Smooth muscle cell of the brain vasculature (primary cell): ENCODE data around the gene ALDH3A1.

Experiments
- DNase-seq: peaks from one replicate; pipeline ENCODE4 v3.0.0-alpha.2; 2012; ENCODE audit warnings: low read depth, low spot score

Gene ALDH3A1

DNA sequence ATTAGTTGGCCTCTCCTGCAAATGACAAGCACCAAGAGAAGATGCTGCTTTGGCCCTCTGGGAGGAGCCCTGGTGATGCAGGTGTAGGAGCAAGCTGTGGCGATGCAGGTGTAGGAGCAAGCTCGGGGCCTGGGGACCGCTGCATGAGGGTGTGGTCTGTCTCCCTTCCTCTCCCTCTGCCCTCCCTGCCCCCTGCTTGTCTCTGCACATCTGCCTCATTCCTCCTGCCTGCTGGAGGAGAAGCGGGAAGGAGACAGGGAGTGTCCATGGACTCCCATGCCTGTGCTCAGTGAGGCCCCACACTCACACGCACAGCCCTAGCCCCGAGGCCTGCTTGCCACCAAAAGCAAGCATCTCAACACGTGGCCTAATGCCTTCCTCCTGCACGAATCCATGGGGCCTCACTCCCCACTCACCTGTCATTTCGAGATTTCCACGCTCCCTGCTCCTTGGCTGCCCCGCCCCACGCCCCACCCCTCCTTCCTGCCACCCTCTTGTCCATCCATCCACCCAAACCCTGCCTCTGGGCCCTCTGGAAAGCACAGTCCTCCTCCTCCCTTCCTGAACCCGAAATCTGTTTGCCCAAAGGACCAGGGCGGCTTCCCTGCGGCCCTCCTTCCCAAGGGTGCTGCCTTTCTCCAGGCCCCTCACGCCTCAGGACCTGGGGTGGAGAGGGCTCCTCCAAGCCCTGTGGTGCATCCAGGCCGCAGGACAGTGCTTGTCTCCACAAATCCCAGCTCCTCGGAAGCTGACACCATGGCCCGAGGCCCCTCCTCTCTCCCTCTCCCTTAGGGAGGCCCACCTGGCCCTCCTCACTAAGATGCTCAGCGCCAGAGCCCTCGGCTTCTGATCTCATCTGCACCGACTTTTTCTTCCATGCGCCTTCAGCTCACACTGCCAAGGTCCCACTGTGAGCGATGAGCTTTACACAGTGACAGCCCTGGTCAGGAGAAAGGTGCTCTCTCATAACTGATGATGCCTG is 11.8 kb upstream of the ALDH3A1 start:
- no peak for DNase-seq

GRCh38 chr17:19757536-19758180 is 9.6 kb upstream of the ALDH3A1 start:
- DNase-seq = no peak

GRCh38 chr17:19756546-19756945 is 8.4 kb upstream of the ALDH3A1 start:
- DNase-seq = no peak

GRCh38 chr17:19755821-19756510 is 7.9 kb upstream of the ALDH3A1 start:
- DNase-seq = no peak

GRCh38 chr17:19755392-19755791 is 7.3 kb upstream of the ALDH3A1 start:
- no peak for DNase-seq

DNA sequence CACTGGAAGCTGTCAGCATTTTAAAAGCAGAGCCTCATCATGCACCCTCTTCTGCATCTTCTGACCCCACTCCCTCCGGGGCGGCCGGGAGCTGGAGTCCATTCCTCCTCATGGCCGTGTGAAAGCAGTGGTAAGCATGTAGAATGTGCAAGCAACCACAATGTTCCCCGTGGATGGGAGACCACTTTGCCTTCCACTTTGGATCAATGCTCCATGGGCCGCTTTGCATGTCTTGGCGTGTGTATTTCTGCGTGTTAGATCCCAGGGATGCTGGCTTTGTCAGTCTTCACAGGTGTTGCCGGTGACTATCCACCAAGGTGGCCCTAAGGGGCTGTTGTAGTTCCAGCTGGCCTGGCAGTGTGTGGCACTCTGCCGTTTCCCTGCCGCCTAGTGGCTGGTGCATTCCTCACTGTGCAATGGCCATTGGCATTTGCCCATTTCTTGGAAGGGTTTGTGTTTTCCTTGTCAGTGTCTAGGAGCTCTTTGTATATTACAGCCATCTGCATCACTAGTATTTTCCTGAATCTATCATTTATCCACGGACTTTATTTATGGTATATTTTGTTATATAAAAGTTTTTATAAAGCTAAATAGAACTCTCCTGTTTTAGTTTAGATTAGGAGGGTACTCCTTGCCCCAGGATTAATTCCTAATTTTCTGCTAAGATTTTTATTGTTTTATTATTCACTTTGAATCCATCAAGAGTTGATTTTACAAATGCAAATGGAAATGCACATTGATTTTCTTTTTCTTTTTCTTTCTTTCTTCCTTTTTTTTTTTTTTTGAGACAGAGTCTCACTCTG is 5.8 kb upstream of the ALDH3A1 start:
- DNase-seq = no peak

DNA sequence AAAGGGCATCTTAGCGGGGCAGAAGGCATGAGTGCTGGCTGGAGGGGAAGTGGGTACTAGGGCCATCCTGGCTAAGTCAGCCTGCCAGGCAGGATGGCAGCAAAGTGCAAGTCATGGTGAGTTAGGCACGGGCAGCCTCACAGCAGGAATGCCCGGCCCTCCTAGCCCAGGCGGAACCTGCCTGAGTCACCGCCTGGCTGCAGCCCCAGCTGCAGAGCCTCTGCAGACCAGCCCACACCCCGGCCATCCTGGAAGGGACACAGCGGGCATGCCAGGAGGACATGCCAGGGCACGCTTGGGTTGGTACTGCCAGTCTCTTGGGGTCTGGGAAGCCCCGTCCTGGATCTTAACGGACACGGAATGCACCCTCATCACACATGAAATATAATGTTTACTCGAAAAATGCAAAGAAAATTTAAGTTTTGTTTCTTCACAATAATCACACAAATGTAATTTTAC is 5.0 kb upstream of the ALDH3A1 start:
- DNase-seq = no peak

- DNase-seq = no peak
Measured at GRCh38 chr17:19752216-19753050, 4.3 kb upstream of the ALDH3A1 start.

DNA sequence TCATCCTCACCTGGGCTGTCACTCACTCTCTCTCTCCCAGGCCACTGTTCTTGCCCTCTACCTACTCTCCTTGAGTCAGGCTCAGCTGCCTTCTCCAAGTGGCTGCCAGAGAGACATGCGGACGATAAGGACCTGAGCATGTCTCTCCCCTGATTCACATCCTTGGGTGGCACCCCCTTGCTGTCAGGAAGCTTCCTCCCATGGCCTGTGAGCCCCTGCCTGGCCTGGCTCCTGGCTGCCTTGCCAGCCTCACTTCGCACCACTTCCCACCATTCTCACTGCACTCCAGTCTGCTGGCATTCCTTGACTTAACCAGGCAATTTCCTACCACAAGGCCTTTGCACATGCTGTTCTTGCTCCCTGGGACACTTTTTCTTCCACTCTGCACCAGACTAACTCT is 2.7 kb upstream of the ALDH3A1 start:
- no peak for DNase-seq

DNA sequence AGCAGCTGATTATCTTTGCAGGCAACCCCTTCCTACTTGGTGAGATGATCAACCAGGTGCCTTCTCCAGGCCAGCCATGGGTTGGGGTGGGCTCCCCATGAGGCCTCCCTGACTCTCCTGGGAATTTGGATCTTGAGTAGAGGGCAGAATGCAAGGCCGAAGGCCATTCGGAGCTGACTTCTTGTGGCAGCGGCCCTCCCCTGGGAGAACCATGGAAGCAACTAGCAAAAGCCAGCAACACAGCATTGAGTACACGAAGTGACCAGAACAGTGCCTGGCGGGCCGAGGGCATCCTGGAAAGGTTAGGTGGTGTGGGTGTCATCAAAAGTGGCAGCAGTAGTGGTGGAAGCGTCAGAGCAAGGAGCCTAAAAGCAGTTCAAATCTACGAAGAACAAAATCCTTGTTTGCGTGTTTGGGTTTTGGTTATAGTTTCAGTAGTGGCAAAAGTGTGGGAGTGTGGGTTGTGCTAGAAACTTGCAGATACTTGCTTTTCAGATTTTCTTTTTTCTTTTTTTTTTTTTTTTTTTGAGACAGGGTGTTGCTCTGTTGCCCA is 2.0 kb upstream of the ALDH3A1 start:
- DNase-seq = no peak

DNA sequence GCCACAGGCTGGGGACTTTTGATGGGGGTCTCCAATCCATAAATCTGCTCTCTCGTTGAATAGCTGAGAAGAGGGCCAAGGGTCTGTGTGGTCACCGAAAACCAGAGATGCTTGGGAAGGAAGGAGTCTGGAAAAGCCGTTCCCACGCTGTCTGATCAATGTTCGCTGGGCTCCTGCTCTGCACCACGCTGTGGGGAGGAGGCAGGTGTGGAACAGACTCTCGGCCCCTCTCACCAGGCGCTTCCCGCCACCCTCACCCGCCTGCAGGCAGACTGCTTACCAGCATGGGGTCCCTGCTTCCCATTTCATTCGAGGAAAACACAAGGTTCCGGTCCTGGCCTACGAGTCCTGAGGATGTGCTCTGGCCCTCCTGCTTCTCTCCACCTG is 702 bp upstream of the ALDH3A1 start:
- DNase-seq = no peak

- no peak for DNase-seq
Measured at GRCh38 chr17:19747159-19747719, 859 bp downstream of the ALDH3A1 start.

DNA sequence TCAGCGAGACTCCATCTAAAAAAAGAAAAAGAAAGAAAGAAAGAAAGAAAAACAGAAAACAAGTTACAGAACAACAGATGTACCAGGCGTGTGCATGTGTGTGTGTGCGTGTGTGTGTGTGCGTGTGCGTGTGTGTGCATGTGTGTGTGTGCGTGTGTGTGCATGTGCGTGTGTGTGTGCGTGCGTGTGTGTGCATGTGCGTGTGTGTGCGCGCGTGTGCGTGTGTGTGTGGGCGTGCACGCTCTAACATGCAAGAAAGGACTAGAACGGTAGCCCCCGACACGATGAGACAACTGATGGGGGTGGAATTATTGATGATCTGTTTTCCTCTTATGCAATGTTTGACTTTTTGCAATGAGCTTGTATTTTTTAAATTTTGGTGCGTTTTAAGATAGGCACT is 1.6 kb downstream of the ALDH3A1 start:
- no peak for DNase-seq

- DNase-seq = no peak
Measured at GRCh38 chr17:19744922-19745757, 3.0 kb downstream of the ALDH3A1 start.

DNA sequence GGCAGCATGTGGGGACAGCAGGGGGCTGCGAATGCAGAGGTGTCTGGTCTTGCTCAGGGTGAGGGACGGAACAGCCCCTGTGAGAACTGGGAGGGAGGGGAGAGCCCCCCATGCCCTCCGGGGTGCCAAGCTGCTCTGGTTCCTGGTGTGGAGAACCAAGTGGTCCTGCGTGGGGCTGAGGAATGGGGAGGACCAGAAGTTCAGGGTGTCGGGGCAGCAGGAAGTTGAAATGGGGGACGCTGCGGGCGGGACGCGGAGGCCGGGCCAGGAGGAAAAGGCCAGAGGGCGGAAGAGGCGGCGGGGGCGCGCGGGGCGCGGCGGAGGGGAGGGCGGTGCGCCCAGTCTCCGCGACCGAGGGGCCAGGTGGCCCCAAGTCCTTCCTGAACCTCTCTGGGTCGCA is 3.6 kb downstream of the ALDH3A1 start:
- no peak for DNase-seq

DNA sequence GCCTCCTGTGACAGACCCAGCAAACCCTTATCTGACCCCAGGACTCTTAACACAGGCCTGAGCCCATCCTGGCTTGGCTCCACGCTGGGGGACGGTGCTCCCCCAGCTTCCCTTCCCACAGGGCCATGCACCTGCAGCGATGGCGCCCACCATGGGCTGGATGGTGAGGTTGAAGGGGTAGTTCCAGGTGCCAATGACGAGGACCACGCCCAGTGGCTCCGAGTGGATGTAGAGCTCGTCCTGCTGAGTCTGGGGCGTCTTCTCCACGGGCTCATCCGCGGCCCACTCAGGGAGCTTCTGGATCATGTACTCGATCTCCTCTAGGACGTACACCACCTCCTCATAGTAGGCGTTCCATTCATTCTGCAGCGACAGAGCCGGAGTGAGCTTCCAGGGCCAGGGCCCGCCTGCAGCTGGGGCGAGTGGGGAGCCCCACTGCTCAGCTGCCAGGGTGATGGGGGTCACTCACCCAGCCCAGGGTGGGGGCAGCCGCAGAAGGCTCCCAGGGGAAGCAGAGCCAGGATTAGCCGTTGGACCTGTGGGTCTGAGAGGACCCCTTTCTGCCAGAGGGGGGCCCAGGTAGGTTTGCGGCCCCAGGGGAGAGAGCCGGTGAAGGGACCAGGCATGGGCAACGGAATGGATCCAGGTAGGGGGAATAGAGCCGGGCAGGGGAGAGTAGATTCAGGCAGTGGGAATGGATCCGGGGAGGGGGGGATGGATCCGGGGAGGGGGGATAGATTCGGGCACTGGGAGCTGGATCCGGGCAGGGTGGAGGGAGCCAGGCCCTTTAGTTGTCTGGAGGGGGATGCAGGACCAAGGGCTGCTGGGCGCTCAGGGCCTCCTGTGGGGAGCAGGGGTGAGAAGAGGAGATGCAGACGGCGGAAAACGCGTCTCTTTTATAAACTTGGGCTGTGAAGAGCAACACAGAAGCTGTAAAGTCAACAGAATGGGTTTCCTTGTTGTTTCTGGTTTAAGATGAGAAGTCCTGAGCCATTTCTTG is 4.7 kb downstream of the ALDH3A1 start:
- no peak for DNase-seq

GRCh38 chr17:19742495-19742894 is 5.6 kb downstream of the ALDH3A1 start:
- no peak for DNase-seq
